SU-DHL-6 (cell line): ENCODE measurements around the gene MTFR1L.

Experiments
- CTCF ChIP-seq: fragments of 200-600 bp; sonication (generic); IDR thresholded peaks from one replicate; pipeline ENCODE4 v1.5.1; 2017; ENCODE audit warnings: antibody characterized with exemption, mild to moderate bottlenecking, low read length, moderate library complexity; ENCODE audit not compliant: insufficient read depth, poor library complexity, severe bottlenecking
- EZH2phosphoT487 ChIP-seq: fragments of 200-600 bp; sonication (generic), shearing (Covaris generic); conservative IDR thresholded peaks from 2 replicates; pipeline ENCODE4 v1.6.1; 2018; ENCODE audit warnings: mild to moderate bottlenecking, antibody characterized with exemption, low read length, moderate library complexity, mixed read lengths

GRCh38 chr1:25832336-25833037 lies 12.7 kb downstream of the MTFR1L start:
- TF ChIP-seq EZH2phosphoT487 (no peak), CTCF (no peak)
